HG03064 (cell line): ENCODE results near the gene TRIM17.

Experiments
- ATAC-seq: cut with Tn5 transposase; IDR thresholded peaks from one replicate; pipeline ENCODE4 v1.9.1; 2021; ENCODE audit warnings: low read depth; ENCODE audit not compliant: unreplicated experiment

TRIM17 gene

GRCh38 chr1:228360533-228361313 lies 55.9 kb downstream of the TRIM17 start:
- ATAC-seq: no peak

- no peak for ATAC-seq
Measured at GRCh38 chr1:228359613-228360532, 56.8 kb downstream of the TRIM17 start.

GRCh38 chr1:228358764-228359612 lies 57.7 kb downstream of the TRIM17 start:
- no peak for ATAC-seq

- no peak for ATAC-seq
Measured at GRCh38 chr1:228358039-228358763, 58.5 kb downstream of the TRIM17 start.
